GM04503 (cell line): ENCODE results near the gene LHFPL5.

ENCODE experiments used
- DNase-seq: peaks from one replicate; pipeline ENCODE4 v3.0.0-alpha.2; 2012; ENCODE audit warnings: low read depth

The LHFPL5 gene

DNA sequence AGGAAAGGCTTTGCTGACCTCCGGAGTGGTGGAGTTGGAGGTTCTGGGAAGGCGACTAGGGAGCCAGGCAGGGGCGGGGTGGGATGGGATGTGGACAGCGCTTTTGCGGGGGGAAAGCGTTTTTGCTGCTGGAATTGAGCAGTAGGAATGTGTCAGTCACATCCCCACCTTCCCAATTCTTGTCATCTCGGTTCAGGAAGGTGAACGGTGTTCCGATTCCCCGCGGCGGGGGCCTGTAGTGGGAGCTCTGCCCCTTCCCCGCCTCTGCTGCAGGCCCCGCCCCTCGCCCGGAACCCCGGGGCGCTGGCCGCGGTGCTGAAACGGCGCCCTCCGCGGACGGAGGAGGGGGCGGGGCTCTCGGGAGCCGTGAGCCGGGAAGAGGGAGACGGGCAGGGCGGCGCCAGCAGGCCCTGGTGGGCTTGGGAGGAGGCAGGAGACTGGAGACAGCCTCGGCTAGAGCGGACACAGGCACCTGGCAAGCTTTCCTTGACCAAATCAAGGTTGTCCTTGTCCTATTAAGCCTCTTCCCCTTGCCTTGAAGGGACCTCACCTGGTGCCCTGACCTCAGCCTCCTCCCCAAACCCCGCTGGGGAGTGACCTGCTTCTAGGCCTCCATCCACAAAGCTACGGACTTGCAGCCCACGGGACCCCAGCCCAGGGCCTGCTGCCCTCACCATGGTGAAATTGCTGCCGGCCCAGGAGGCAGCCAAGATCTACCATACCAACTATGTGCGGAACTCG lies at the start of gene LHFPL5:
LHFPL5 (plus strand) TSS at position 357 of the 741 bp plus-strand sequence; CDS start at position 676, 319 bp downstream.
- no peak for DNase-seq

DNA sequence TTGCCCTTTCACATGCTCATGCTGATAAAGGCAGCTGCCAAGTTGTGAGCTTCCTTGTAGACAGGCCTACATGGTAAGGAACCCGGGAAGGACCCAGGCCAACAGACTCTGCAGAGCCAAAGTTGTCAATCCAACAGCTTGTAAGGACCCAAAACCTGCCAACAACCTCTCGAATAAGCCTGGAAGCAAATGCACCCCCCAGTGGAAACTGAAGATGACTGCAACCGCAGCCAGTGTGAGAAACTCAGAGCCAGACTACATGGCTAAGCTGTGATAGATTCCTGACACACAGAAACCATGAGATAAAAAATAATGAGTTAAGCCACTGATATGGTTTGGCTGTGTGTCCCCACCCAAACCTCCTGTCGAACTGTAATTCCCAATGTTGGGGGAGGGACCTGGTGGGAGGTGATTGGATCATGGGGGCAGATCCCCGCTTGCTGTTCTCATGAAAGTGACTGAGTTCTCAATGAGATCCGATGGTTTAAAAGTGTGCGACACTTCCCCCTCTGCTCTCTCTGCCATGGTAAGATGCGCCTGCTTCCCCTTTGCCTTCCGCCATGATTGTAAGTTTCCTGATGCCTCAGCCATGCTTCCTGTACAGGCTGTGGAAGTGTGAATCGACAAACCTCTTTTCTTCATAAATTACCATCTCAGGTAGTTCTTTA lies 47.6 kb upstream of the LHFPL5 start:
- no peak for DNase-seq

DNA sequence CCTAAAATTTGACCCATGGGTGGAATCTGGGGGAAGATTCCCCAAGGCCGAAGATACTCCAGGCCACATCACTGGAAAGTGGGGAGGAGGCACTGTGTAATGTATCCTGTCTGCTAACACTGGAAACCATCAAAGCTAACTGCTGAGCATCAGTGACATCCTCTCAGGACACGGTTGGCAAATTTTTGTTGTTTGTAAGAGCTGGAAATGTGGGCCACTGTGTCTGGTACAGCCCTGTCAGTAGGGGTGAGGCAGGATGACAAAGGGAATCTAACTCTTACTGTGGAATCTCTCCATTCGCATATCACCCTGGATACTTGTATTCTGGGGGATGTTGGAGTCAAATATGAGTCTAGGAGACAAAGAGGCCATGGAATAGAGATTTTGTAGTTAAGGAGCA lies 45.7 kb upstream of the LHFPL5 start:
- no peak for DNase-seq

DNA sequence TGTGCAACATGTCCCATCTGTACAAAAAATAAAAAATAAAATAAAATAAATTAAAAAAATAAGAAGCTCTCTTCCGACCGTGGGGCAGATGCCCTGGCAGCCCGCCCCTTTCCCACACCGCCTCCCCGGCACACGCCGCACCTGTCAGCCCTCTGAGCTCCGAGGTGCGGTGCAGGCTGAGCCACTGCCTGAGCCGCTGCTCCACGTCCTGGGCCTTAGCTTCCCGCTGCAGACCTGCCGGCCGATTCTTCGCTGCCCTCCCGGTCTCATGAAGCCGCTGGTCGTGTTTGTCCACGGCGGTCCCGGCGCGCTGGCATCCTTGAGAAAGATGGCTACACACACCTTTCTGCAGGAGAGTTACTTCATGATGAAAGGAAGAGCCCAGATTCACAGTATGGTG lies 39.4 kb upstream of the LHFPL5 start:
- no peak for DNase-seq

DNA sequence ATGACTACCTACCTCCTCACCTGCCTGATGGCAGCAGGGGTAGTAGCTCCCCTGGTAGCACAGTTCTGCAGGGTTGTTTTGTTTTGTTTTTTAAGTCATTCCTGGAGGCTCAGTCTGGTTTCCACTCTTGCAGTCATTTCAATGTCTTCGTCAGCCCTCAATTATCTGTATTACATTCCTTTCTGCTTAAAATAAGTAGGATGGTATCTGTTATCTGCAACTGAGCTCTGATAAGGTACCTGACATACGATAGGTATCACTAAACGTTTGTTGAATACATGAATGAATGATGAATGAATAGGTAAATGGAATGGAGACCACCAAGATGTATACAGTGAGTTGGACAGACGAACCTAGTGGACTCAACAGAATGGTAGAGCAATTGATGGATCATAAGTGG lies 35.9 kb upstream of the LHFPL5 start:
- no peak for DNase-seq

DNA sequence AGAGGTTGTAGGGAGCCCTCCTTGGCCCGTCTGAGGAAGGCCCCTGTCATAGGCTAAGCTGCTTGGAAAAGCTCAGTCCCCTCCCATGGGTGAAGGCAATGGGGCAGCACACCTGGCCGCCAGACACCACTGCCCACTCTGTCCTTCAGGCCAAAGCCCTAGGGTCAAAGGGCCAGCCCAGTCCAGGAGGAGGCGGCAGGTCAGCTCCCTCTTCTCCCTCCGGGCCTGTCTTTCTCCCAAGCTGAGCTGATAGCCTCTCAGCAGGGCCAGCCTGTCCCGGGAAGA lies 33.9 kb upstream of the LHFPL5 start:
- DNase-seq, result no peak

DNA sequence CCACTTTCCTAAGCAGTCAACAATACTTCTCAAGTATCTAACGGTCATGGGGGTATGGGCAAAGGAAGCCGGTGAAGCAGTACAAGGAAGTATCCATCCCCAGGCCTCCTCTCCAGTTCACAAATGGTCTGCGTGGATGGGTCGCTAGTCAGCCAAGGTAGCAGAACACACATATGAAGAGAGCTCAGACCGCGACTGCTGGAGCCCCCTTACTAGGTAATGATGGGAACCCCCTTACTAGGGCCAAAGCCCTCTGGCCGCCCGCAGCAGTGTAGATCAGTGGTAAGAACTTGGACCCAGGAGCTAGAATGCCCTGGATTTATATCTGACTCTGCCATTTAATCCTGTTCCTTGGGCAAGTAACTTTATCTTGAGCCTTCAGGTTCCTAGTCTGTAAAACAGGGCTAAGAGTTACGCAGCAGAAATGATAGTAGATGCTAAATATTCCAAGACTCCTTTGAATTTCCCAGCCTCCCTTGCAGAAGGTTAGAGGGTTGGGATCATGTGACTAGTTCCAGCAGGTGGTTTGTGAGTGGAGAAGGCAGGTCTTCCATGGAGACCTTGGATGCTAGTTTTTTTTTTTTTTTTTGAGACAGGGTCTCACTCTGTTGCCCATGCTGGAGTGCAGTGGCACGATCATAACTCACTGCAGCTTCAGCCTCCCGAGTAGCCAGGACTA lies 30.9 kb upstream of the LHFPL5 start:
- no peak for DNase-seq

DNA sequence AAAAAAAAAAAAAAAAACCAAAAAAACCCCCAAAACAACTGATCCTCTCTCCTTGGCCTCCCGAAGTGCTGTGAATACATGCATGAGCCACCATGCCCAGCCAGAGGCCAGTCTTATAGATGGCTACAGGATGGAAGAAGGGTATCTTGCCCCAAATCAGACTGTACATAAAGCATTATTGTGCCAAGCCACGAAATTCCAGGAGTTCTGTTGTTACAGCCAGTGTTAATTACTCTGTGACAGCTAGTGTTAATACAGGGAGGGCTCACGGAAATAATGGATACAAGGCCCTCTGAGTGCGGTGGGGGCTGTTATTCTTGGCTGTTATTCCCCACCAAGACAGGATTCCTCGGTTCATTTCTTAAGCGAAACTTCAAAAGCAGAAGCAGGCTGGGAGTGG lies 30.1 kb upstream of the LHFPL5 start:
- no peak for DNase-seq

DNA sequence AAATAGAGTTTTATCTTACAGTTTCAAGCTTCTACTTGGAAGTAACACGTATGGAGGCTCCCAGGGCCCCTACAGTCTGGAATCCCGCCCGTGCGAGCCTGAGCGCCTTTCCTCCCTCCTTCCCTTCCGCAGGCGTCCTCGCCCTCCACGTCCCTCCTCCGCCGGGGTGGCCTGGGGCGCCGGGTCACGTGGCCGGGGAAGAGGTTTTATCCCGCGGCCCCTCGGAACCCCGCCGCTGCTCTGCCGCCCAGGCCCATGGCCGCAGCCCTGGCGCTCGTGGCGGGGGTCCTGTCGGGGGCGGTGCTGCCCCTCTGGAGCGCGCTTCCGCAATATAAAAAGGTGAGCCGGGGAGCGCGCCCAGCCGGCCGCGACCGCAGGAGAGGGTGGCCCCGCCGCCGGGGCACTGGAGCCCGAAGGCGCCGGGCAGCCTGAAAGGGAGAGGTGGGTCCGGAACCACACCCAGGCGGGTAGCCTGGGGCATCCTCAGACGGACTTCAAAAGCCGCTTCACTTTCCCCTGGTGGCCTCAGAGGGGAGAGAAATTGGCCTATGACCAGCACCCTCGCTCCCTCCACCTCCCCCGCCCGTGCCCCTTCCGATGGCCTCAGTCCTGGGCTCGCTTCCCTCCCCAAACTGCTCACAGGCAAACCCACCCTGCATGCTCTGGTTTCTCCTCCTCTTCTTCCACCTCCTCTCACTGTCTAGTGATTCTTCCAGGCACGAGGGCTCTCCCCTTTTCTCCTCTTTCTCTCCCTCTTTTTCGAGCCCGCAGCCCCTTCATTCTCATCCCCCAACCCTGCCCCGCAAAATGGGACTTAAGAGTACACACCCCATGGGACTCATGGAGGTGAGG lies 28.6 kb upstream of the LHFPL5 start, which contains the start of gene CLPSL2:
CLPSL2 (plus strand) TSS at position 235 of the 852 bp plus-strand sequence; CDS start at position 256, 21 bp downstream.
- no peak for DNase-seq

DNA sequence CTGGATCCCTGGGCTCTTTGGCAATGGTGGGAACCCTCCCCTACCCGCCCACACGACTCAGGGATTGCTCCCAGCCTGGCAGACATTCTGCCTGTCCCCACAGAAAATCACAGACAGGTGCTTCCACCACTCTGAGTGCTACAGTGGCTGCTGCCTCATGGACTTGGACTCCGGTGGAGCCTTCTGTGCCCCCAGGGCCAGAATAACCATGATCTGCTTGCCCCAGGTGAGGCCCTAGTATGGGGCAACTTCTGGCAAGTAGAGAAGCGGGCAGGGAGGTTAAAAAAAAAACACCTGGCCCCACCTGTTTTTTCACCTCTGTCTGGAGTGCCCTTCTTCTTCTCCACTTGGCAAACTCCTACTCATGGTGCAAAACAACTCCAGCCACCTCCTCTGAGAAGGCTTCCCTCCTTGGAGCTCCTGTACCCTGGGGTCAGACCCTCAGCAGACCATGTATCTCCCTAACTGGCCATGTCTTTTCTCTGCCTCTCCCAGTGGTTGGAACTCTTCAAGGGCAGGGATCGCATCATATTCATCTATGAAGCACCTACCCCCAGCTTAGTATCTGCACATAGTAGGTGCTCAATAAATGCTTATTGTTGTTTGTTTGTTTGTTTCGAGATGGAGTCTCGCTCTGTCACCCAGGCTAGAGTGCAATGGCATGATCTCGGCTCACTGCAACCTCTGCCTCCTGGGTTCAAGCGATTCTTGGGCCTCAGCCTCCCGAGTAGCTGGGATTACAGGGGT lies 27.6 kb upstream of the LHFPL5 start:
- no peak for DNase-seq

DNA sequence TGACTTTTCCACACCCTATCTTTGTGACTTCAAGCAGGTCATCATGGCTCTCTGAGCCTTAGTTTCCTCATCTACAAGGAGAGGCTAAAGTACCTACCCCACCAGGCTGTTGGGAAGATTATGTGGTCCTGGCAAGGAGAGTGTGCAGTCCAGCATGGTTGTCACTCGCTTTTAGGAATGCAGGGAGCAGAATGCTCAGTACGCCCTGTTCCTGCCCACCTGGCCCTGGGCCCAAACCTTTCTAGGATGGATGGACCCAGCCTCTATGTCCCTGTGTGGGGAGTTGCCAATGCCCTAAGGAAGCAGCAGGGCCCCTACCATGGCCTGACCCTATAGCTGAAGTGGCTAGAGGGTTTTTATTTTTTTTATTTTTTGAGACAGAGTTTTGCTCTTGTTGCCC lies 26.7 kb upstream of the LHFPL5 start:
- DNase-seq, result no peak

DNA sequence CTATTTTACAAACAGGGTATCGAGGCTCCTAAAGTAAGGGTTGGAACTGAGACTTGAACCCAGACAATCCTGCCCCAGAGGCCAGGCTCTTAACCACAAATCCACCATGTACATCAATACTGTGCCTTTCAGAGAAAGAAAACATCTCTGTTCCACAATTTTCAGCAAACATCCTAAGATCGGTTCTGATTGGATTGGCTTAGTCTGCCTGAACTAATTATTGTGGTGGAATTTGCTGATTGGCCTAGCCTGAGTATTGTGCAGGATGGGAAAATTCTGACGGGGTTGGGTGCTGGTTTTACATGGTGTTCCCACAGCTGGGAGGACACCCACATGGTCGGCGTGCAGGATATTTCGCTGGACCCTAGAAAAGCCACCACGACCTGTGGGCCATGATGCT lies 24.4 kb upstream of the LHFPL5 start, which contains the start of gene CLPSL1:
CLPSL1 (plus strand) TSS at position 301 of the 400 bp plus-strand sequence; CDS start at position 393, 92 bp downstream.
- no peak for DNase-seq

DNA sequence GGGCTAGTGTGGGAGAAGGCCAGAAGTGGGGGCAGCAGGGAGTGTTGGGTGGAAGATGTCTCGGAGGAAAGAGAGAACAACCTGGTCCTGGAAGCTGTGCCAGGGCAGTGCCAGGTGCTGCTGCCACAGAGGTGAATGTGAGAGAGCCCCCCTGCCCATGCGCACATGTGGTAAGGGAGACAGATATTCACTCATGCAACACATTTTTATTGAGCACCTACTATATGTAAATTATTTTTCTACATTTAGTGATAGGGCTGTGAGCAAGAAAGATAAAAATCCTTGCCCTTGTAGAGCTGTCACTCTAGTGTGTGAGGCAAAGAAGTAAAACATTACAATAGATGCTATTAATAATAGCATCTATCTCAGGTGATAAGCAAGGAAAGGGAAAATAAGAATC lies 23.9 kb upstream of the LHFPL5 start:
- DNase-seq, result no peak

DNA sequence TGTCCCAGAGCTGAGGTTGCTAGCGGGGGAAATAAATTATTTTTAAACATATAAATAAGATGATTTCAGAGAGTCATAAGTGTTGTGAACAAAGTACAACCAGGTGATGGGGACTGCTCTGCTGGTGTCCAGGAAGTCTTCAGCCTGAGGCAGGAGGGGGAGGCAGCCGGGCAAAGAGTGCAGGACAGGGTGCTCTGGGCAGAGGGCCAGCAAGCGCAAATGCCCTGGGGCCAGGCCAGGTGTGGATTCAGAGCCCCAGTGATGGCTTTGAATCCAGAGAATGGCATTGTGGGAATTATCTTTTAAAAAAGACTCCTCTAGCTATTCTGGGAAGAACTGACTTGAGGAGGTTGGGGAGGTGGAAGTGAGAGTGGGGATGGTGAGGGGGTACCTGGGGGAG lies 22.7 kb upstream of the LHFPL5 start:
- DNase-seq, result no peak

DNA sequence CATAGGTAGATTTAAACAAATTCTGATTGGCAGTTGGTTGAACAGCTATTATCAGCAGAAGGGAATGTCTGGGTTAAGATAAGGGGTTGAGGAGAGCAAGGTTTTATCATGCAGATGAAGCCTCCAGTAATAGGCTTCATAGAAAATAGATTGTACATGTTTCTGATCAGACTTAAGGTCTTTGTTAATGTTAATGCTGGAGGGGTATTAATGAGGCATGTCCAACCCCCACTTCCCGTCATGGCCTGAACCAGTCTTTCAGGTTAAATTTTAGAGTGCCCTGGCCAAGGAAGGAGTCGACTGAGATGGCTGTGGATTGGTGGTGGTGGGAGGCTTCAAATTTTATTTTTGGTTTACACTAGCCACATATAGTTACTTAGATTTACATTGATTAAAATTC lies 21.0 kb upstream of the LHFPL5 start:
- DNase-seq, result no peak

DNA sequence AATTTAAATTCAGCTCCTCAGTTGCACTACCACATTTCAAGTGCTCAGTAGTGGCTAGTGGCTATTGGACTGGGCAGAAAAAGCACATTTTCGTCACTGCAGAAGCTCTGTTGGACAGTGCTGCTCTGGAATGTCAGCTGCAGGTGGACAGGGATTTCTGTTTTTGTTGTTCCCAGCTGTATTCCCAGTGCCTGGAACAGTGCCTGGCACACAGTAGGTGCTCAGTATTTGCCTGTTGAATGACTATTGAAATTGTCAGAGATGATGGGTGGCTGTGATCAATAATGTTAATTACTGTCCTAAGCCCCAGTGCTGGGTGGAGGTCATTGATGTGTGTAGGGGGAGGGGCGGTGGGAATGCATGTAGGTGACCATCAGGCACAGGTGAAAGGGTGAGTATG lies 18.9 kb upstream of the LHFPL5 start:
- DNase-seq, result no peak

DNA sequence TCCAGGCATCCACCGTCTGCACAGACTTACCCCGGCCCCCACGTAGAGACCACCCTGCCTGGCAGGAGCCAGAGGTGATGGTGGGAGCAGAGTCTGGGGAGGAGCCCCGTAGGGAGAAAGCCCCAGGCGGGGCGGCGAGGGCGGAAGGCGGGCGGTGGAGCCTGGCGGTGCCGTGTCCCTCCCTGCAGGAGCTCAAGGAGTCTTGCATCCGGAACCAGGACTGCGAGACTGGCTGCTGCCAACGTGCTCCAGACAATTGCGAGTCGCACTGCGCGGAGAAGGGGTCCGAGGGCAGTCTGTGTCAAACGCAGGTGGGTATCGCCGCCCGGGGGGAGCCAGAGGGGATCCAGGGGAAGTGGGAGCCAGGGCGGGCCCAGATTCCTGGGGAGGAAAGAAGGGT lies 18.3 kb upstream of the LHFPL5 start:
- DNase-seq, result no peak

DNA sequence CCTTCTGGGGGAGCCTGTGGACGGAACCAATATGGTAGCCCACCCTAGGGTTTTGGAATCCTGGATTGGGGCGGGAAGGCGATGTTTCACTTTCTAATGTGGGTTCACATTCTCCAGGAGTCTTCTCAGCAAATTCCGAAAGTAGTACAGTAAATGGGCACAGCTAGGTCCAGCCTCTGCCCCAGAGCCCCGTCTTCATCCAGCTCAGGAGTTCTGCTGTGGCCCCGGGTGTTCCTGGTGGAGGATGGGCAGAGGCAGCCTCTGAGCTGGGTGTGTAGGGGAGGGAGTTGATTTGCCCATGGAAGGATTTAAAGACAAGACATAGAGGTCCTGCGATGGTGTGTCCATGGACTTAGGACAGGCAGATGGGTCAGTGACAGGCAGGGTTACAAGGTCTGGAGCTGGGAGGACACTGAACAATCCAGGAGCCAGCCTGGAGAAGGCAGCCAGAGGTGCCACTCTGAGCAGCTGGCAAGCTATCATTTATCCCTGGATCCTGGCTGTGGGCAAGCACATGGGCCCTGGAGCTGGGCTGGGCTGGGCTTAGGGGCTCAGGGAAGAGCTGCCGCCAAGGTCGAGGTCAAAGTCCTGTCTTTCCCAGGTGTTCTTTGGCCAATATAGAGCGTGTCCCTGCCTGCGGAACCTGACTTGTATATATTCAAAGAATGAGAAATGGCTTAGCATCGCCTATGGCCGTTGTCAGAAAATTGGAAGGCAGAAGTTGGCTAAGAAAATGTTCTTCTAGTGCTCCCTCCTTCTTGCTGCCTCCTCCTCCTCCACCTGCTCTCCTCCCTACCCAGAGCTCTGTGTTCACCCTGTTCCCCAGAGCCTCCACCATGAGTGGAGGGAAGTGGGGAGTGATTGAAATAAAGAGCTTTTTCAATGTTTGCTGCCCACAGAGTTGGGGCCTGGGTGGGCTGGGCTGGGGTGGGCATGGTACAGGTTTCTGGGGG lies 17.6 kb upstream of the LHFPL5 start:
- DNase-seq, result no peak

DNA sequence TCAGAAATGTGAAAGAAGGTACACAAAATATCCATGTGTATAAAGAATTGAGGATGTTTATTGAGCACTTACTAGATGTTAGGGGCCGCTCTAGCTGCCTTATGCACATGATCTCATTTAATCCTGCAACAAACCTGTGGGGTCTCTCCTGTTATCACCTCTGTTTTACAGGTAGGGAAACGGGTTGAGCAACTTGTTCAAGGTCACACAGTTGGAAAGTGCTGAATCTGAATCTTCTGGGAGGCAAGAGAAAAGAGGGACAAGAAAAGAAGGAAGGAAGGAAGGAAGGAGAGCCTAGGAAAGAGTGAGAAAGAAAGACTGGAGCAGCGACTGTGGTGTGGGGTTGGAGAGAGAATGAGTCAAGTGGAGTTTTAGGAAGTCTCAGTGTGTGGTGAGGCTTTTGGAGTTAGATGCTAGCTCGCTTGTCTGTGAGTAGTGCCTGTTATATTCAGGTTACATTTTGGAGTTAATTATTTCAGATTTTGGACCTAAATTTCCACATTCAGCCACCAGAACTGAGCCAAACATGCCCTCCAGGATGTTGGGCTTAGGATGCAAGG lies 16.6 kb upstream of the LHFPL5 start:
- DNase-seq, result no peak

DNA sequence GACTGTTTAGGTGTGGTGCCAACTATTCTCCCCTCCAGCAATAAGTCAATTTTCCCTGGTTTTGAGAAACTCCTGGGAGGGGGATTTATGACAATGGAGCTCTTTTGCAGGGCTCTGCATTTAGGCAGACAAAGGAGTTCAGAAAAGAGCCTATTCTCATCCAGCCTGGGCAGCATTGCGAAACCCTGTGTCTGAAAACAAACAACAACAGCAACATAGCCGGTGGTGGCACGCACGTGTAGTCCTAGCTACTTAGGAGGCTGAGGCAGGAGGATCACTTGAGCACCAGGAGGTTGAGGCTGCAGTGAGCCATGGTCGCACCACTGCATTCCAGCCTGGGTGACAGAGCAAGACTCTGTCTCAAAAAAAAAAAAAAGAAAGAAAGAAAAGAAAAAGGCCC lies 14.5 kb upstream of the LHFPL5 start:
- DNase-seq, result no peak
